Astrocyte (in vitro differentiated cells and primary cell): ENCODE data around the gene TMEM41B.

Source experiments
- CTCF ChIP-seq: IDR thresholded peaks from 2 replicates; pipeline ENCODE4 v1.5.1; 2011; ENCODE audit warnings: low read depth, mild to moderate bottlenecking, inconsistent platforms, low read length, moderate library complexity; ENCODE audit not compliant: insufficient read depth
- EZH2 ChIP-seq: IDR thresholded peaks from 2 replicates; pipeline ENCODE4 v1.6.1; 2012; ENCODE audit warnings: mild to moderate bottlenecking, low read length, inconsistent platforms; ENCODE audit not compliant: insufficient read depth

- TF ChIP-seq CTCF (no peak), EZH2 (no peak)
These were observed 33.6 kb downstream of the TMEM41B start for GRCh38 chr11:9280655-9281301.
